H9 (cell line): ENCODE results near the gene ZBTB20. TPM values are rescaled to one million over a fixed set of nuclear protein-coding genes. Genes with fewer than 3 reads are reported as not detected.

Experiments
- DNase-seq: peaks from one replicate; pipeline ENCODE4 v3.0.0-alpha.2; 2017
- H2AFZ ChIP-seq: one replicate; pipeline ENCODE4 v1.6.1; 2013; ENCODE audit warnings: mild to moderate bottlenecking, low read length, control low read depth, moderate library complexity
- H2AK5ac ChIP-seq: 2 replicates; pipeline ENCODE4 v1.6.1; 2013; ENCODE audit warnings: low read length, control low read depth, mixed read lengths; ENCODE audit not compliant: insufficient read length
- H2BK120ac ChIP-seq: one replicate; pipeline ENCODE4 v1.6.1; 2013; ENCODE audit warnings: low read depth, mild to moderate bottlenecking, low read length, control low read depth, inconsistent platforms; ENCODE audit not compliant: poor library complexity, severe bottlenecking
- H2BK12ac ChIP-seq: 2 replicates; pipeline ENCODE4 v1.6.1; 2013; ENCODE audit warnings: low read length, control low read depth, mixed read lengths, low read depth; ENCODE audit not compliant: insufficient read length
- H2BK15ac ChIP-seq: 2 replicates; pipeline ENCODE4 v1.6.1; 2013; ENCODE audit warnings: low read depth, low read length, control low read depth
- H2BK20ac ChIP-seq: one replicate; pipeline ENCODE4 v1.6.1; 2013; ENCODE audit warnings: low read depth, mild to moderate bottlenecking, low read length, control low read depth, inconsistent platforms; ENCODE audit not compliant: poor library complexity, severe bottlenecking
- H2BK5ac ChIP-seq: 2 replicates; pipeline ENCODE4 v1.6.1; 2013; ENCODE audit warnings: low read length, control low read depth, mixed read lengths; ENCODE audit not compliant: insufficient read length
- H3K14ac ChIP-seq: 2 replicates; pipeline ENCODE4 v1.6.1; 2013; ENCODE audit warnings: low read length, control low read depth; ENCODE audit not compliant: insufficient read depth
- H3K18ac ChIP-seq: 2 replicates; pipeline ENCODE4 v1.6.1; 2013; ENCODE audit warnings: low read depth, mild to moderate bottlenecking, mixed read lengths, low read length, control low read depth; ENCODE audit not compliant: insufficient read length
- H3K23ac ChIP-seq: 2 replicates; pipeline ENCODE4 v1.6.1; 2013; ENCODE audit warnings: low read length, control low read depth, mixed read lengths, low read depth; ENCODE audit not compliant: insufficient read length
- H3K23me2 ChIP-seq: 2 replicates; pipeline ENCODE4 v1.6.1; 2013; ENCODE audit warnings: low read depth, mild to moderate bottlenecking, mixed read lengths, low read length, control low read depth; ENCODE audit not compliant: insufficient read length, poor library complexity, severe bottlenecking
- H3K27ac ChIP-seq: 2 replicates; pipeline ENCODE4 v1.5.1; 2013; ENCODE audit warnings: low read length, control low read depth, mixed read lengths, low read depth; ENCODE audit not compliant: insufficient read length
- H3K27me3 ChIP-seq: 2 replicates; pipeline ENCODE4 v1.6.1; 2013; ENCODE audit warnings: low read length, control low read depth, inconsistent platforms; ENCODE audit not compliant: insufficient read depth
- H3K4ac ChIP-seq: 2 replicates; pipeline ENCODE4 v1.6.1; 2013; ENCODE audit warnings: low read depth, mild to moderate bottlenecking, control low read depth, inconsistent platforms, low read length, moderate library complexity
- H3K4me1 ChIP-seq: 2 replicates; pipeline ENCODE4 v1.6.1; 2013; ENCODE audit warnings: low read length, control low read depth, inconsistent platforms; ENCODE audit not compliant: insufficient read depth
- H3K4me2 ChIP-seq: 2 replicates; pipeline ENCODE4 v1.6.1; 2013; ENCODE audit warnings: low read length, control low read depth, mixed read lengths; ENCODE audit not compliant: insufficient read length, insufficient read depth
- H3K56ac ChIP-seq: 2 replicates; pipeline ENCODE4 v1.6.1; 2013; ENCODE audit warnings: low read depth, mild to moderate bottlenecking, mixed read lengths, low read length, control low read depth; ENCODE audit not compliant: insufficient read length
- H3K79me1 ChIP-seq: 2 replicates; pipeline ENCODE4 v1.6.1; 2013; ENCODE audit warnings: low read depth, mild to moderate bottlenecking, moderate library complexity, low read length, control low read depth, inconsistent platforms; ENCODE audit not compliant: insufficient read depth, poor library complexity, severe bottlenecking
- H3K79me2 ChIP-seq: 2 replicates; pipeline ENCODE4 v1.6.1; 2013; ENCODE audit warnings: low read length, control low read depth, inconsistent platforms; ENCODE audit not compliant: insufficient read depth
- H3K9ac ChIP-seq: 2 replicates; pipeline ENCODE4 v1.6.1; 2013; ENCODE audit warnings: low read length, control low read depth, mixed read lengths; ENCODE audit not compliant: insufficient read length; ENCODE audit errors: extremely low read depth
- H3K9me3 ChIP-seq: one replicate; pipeline ENCODE4 v1.6.1; 2013; ENCODE audit warnings: low read depth, low read length, inconsistent platforms; ENCODE audit not compliant: control insufficient read depth
- H3T11ph ChIP-seq: one replicate; pipeline ENCODE4 v1.6.1; 2013; ENCODE audit warnings: mild to moderate bottlenecking, low read length, control low read depth, inconsistent platforms
- H4K20me1 ChIP-seq: one replicate; pipeline ENCODE4 v1.6.1; 2013; ENCODE audit not compliant: control insufficient read depth, insufficient read length, insufficient read depth
- H4K5ac ChIP-seq: 2 replicates; pipeline ENCODE4 v1.6.1; 2013; ENCODE audit warnings: low read depth, mild to moderate bottlenecking, mixed read lengths, low read length, control low read depth; ENCODE audit not compliant: insufficient read length
- H4K8ac ChIP-seq: replicated peaks from 2 replicates; pipeline ENCODE4 v1.6.1; 2013; ENCODE audit warnings: low read length, control low read depth, mixed read lengths, low read depth; ENCODE audit not compliant: insufficient read length
- H4K91ac ChIP-seq: 2 replicates; pipeline ENCODE4 v1.6.1; 2013; ENCODE audit warnings: low read depth, mild to moderate bottlenecking, moderate library complexity, mixed read lengths, low read length, control low read depth; ENCODE audit not compliant: insufficient read length
- H3K27ac Mint-ChIP-seq, 3 experiments: 2 replicates in 2 of 3; 3 replicates in 1 of 3; pipeline ENCODE4 v1.8.0; 2020 to 2021; ENCODE audit warnings: mixed read lengths in 3 of 3, mild to moderate bottlenecking in 1 of 3, moderate library complexity in 1 of 3
- H3K27me3 Mint-ChIP-seq: 2 replicates; pipeline ENCODE4 v1.8.0; 2021; ENCODE audit warnings: low read depth, mild to moderate bottlenecking, moderate library complexity, mixed read lengths
- H3K36me3 Mint-ChIP-seq, 3 experiments: 2 replicates in 2 of 3; 3 replicates in 1 of 3; pipeline ENCODE4 v1.8.0; 2020 to 2021; ENCODE audit warnings: low read depth in 3 of 3, mixed read lengths in 3 of 3; ENCODE audit not compliant: insufficient read depth in 1 of 3
- H3K4me1 Mint-ChIP-seq, 2 experiments: 2 replicates each; pipeline ENCODE4 v1.8.0; 2020; ENCODE audit warnings: mixed read lengths in 2 of 2
- H3K4me3 Mint-ChIP-seq, 2 experiments: 2 replicates in 1 of 2; 3 replicates in 1 of 2; pipeline ENCODE4 v1.8.0; 2020 to 2021; ENCODE audit warnings: mild to moderate bottlenecking in 2 of 2, mixed read lengths in 2 of 2, moderate library complexity in 1 of 2
- H3K9me3 Mint-ChIP-seq, 2 experiments: 2 replicates in 1 of 2; 3 replicates in 1 of 2; pipeline ENCODE4 v1.8.0; 2020; ENCODE audit warnings: mild to moderate bottlenecking in 2 of 2, mixed read lengths in 2 of 2, moderate library complexity in 1 of 2
- CTCF ChIP-seq: fragments of 200-600 bp; sonication (generic); conservative IDR thresholded peaks from 3 replicates; pipeline ENCODE4 v1.8.0; 2021; ENCODE audit warnings: antibody characterized with exemption, mild to moderate bottlenecking
- WGBS: extraction: QIAGEN DNeasy Blood & Tissue Kit; methylation state at CpG from one replicate; pipeline ENCODE4 v1.1.7; 2013; ENCODE audit warnings: missing lambda C conversion rate, low lambda C conversion rate, mixed read lengths; ENCODE audit not compliant: insufficient read length; ENCODE audit errors: extremely low coverage; 5-methylcytosine and 5-hydroxymethylcytosine counted together
- total RNA-seq: library from RNA; stranded (reverse); gene quantifications from 2 replicates; pipeline ENCODE4 v1.2.1, GENCODE V29; 2021

ZBTB20 gene
- total RNA-seq, 1 experiment from 2014 or later, result 0.70 TPM

GRCh38 chr3:114674036-114674435 lies 473.1 kb downstream of the ZBTB20 start:
- H4K8ac ChIP-seq, result no peak overlapping the region
- no peak overlapping the region for H3K23ac ChIP-seq
- H3K56ac ChIP-seq, result no peak overlapping the region
- no peak overlapping the region for H3K14ac ChIP-seq
- H3K79me2 ChIP-seq, result no peaks in the 10 kb centered on the region
- no peak overlapping the region for H2BK12ac ChIP-seq
- no peak overlapping the region for H2BK120ac ChIP-seq
- Mint-ChIP-seq H3K4me1 (peaks cover 22 to 27% of the 10 kb centered on the region in 2 experiments), H3K27ac (peak overlapping the region; percentile 48 to 88 (median 71); a peak in 4 of 7 replicates), H3K36me3 (peaks cover 0 to 10% (median 0%) of the 10 kb centered on the region in 3 experiments; a peak in 2 of 7 replicates), H3K4me3 (no peak overlapping the region), H3K9me3 (peaks cover 7 to 8% of the 10 kb centered on the region in 2 experiments; a peak in 2 of 5 replicates), H3K27me3 (no peaks in the 10 kb centered on the region)
- H3K9ac ChIP-seq, result no peak overlapping the region
- no peak overlapping the region for H3T11ph ChIP-seq
- WGBS, result no CpG with 5 or more reads among the region's 2 CpGs
- H3K9me3 ChIP-seq, result no peaks in the 10 kb centered on the region
- no peak overlapping the region for H3K4me2 ChIP-seq
- no peak overlapping the region for H4K91ac ChIP-seq
- TF ChIP-seq CTCF, result no peak
- H2BK15ac ChIP-seq, result no peak overlapping the region
- no peak overlapping the region for H3K4ac ChIP-seq
- H3K27ac ChIP-seq, result no peak overlapping the region
- no peaks in the 10 kb centered on the region for H3K23me2 ChIP-seq
- no peaks in the 10 kb centered on the region for H3K27me3 ChIP-seq
- H2AK5ac ChIP-seq, result no peak overlapping the region
- H2AFZ ChIP-seq, result no peak overlapping the region
- no peak overlapping the region for H4K5ac ChIP-seq
- H3K18ac ChIP-seq, result no peak overlapping the region
- no peaks in the 10 kb centered on the region for H4K20me1 ChIP-seq
- H3K4me1 ChIP-seq, result no peaks in the 10 kb centered on the region; the same call in 1 of the 2 replicates
- no peak overlapping the region for H2BK5ac ChIP-seq
- DNase-seq, result no peak
- no peaks in the 10 kb centered on the region for H3K79me1 ChIP-seq
- H2BK20ac ChIP-seq, result no peak overlapping the region
